Spleen (tissue), 11 donors: ENCODE data around the gene MCRS1. TPM values are rescaled to one million over a fixed set of nuclear protein-coding genes. Genes with fewer than 3 reads are reported as not detected.

Experiments
- DNase-seq: peaks from one replicate; pipeline ENCODE4 v3.0.0-alpha.2; 2020
- H3K27ac ChIP-seq, 8 donors: fragments of 200-600 bp; sonication (generic) in 7 of 8; 1 replicate in 4 of 8; 2 replicates in 4 of 8; pipeline versions ENCODE4 v1.5.0 to v1.8.0; 2016 to 2021; ENCODE audit warnings: inconsistent platforms in 4 of 8, mild to moderate bottlenecking in 4 of 8, moderate library complexity in 1 of 8
- H3K27me3 ChIP-seq, 7 donors: fragments of 200-600 bp; sonication (generic) in 6 of 7; replicated peaks in 1 of 7; 1 replicate in 4 of 7; 2 replicates in 3 of 7; pipeline versions ENCODE4 v1.5.0 to v1.8.0; 2016 to 2021; ENCODE audit warnings: inconsistent platforms in 3 of 7, mild to moderate bottlenecking in 1 of 7
- H3K36me3 ChIP-seq, 6 donors: fragments of 200-600 bp; sonication (generic) in 5 of 6; 1 replicate in 4 of 6; 2 replicates in 2 of 6; pipeline versions ENCODE4 v1.5.0 to v1.8.0; 2016 to 2021; ENCODE audit warnings: inconsistent platforms in 2 of 6
- H3K4me1 ChIP-seq, 6 donors: fragments of 200-600 bp; sonication (generic) in 5 of 6; 1 replicate in 3 of 6; 2 replicates in 3 of 6; pipeline versions ENCODE4 v1.5.0 to v1.8.0; 2016 to 2021; ENCODE audit warnings: inconsistent platforms in 3 of 6
- H3K4me3 ChIP-seq, 8 donors: fragments of 200-600 bp; sonication (generic) in 7 of 8; 1 replicate in 4 of 8; 2 replicates in 4 of 8; pipeline versions ENCODE4 v1.5.0 to v1.8.0; 2016 to 2021; ENCODE audit warnings: inconsistent platforms in 4 of 8, mild to moderate bottlenecking in 4 of 8, moderate library complexity in 2 of 8
- H3K9me3 ChIP-seq, 8 donors: fragments of 200-600 bp; sonication (generic) in 7 of 8; 1 replicate in 4 of 8; 2 replicates in 4 of 8; pipeline versions ENCODE4 v1.5.0 to v1.8.0; 2016 to 2021; ENCODE audit warnings: inconsistent platforms in 4 of 8
- POLR2A ChIP-seq, 3 donors: fragments of 450-650 bp; IDR thresholded peaks; one replicate each; pipeline ENCODE4 v1.5.1; 2017; ENCODE audit warnings: antibody characterized with exemption in 3 of 3, mild to moderate bottlenecking in 1 of 3
- POLR2AphosphoS5 ChIP-seq, 3 donors: sonication (generic); formaldehyde crosslinking; IDR thresholded peaks; one replicate each; pipeline ENCODE4 v1.5.1; 2017; ENCODE audit warnings: antibody characterized with exemption in 3 of 3
- WGBS, 5 donors: extraction: QIAGEN DNeasy Blood & Tissue Kit in 3 of 5; methylation state at CpG; one replicate each; pipeline versions ENCODE4 v1.1.5 to v1.1.7; 2013 to 2018; 5-methylcytosine and 5-hydroxymethylcytosine counted together
- intact Hi-C: fragments of 100-400 bp; cut with DNase I; formaldehyde crosslinking; loops from one replicate; pipeline ENCODE4 v1.15.0; 2023; ENCODE audit warnings: low total_unique reads
- polyA plus RNA-seq, 3 donors: library from polyadenylated mRNA; stranded (reverse); fragments of 200-250 nt; gene quantifications; one replicate each; pipeline ENCODE4 v1.2.1, GENCODE V29; 2013
- total RNA-seq, 7 donors: library from RNA; depleted of rRNA in 3 of 7; stranded (reverse); fragments of >200 nt in 3 of 7; fragmentation: NEBNext Ultra II Directional in 4 of 7; extraction: Animal tissue kit (Norgen Biotek cat#: 25700) in 4 of 7; gene quantifications; one replicate each; pipeline versions ENCODE4 v1.1.0 to v1.2.1, GENCODE V29; 2016 to 2021
- TF ChIP-seq, protein P1 (sequence below), 11 experiments: fragments of 200-600 bp in 7 of 11; fragments of 450-650 bp in 4 of 11; sonication (generic) in 4 of 11; IDR thresholded peaks in 8 of 11; conservative IDR thresholded peaks in 3 of 11; 1 replicate in 7 of 11; 2 replicates in 4 of 11; pipeline versions ENCODE4 v1.4.0 to v1.8.0; 2016 to 2021; ENCODE audit warnings: antibody characterized with exemption in 11 of 11, inconsistent platforms in 4 of 11, mild to moderate bottlenecking in 1 of 11
- donor health status: healthy with polysubstance abuse.
- donor health status: DM: no; HTN: no; CAD: no; lungs with moderate emphysema.
- donor health status: DM: no; HTN: no; CAD: no.
- donor health status: Bipolar disorder and iron deficiency.
- donor health status: healthy.
- donor health status: DM: no; HTN: no; CAD: no.
- donor health status: DM: yes; HTN: yes; CAD: no.

The MCRS1 gene
- total and polyA plus RNA-seq, 10 donors: 44.1 to 64.7 (median 54.3) TPM

- WGBS, 5 donors: 61 to 87% (median 77%) methylated on average over 4 of the region's 4 CpGs
- no peak overlapping the region for H3K4me3 ChIP-seq
- intact Hi-C loops: no loop called here
- no peak for DNase-seq
- no peaks in the 10 kb centered on the region for H3K9me3 ChIP-seq
- no peaks in the 10 kb centered on the region for H3K27me3 ChIP-seq
- peaks cover 0 to 42% (median 0%) of the 10 kb centered on the region in 6 donors for H3K36me3 ChIP-seq
- peaks cover 0 to 32% (median 12%) of the 10 kb centered on the region in 6 donors for H3K4me1 ChIP-seq
- TF ChIP-seq POLR2AphosphoS5 (IDR thresholded peaks at IDR 0.05): peak in 1 of 3 donors; percentile 37
- TF ChIP-seq, protein P1, sequence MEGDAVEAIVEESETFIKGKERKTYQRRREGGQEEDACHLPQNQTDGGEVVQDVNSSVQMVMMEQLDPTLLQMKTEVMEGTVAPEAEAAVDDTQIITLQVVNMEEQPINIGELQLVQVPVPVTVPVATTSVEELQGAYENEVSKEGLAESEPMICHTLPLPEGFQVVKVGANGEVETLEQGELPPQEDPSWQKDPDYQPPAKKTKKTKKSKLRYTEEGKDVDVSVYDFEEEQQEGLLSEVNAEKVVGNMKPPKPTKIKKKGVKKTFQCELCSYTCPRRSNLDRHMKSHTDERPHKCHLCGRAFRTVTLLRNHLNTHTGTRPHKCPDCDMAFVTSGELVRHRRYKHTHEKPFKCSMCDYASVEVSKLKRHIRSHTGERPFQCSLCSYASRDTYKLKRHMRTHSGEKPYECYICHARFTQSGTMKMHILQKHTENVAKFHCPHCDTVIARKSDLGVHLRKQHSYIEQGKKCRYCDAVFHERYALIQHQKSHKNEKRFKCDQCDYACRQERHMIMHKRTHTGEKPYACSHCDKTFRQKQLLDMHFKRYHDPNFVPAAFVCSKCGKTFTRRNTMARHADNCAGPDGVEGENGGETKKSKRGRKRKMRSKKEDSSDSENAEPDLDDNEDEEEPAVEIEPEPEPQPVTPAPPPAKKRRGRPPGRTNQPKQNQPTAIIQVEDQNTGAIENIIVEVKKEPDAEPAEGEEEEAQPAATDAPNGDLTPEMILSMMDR (IDR thresholded peaks at IDR 0.05 in 8 of 11, conservative IDR thresholded peaks at IDR 0.05 in 3 of 11): no peak
- H3K27ac ChIP-seq: peak overlapping the region in 3 of 8 donors; percentile 9 to 54 (median 33)
These were observed 14.9 kb upstream of the MCRS1 start for GRCh38 chr12:49582850-49583249.

DNA sequence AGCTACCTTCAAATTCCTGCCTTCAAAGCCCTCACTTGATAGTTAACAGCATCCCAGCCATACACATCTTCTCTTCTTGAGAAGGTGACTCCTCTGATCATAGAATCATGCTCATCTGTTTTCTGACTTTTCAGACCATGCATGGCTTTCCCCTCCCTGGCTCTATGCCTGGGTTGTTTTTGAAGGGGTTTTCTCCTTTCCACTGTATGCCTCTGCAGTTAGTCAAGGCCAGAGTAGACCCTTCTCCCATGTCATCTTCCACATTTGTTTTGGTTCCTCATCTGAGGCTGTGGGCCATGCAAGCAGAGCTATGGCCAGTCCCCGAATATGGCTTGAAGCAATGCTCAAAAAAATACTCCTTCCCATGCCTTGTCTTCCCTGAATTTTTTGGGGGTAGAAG is 14.3 kb upstream of the MCRS1 start:
- WGBS, 5 donors: 67 to 84% (median 75%) methylated on average over 1 of the region's 1 CpG

DNA sequence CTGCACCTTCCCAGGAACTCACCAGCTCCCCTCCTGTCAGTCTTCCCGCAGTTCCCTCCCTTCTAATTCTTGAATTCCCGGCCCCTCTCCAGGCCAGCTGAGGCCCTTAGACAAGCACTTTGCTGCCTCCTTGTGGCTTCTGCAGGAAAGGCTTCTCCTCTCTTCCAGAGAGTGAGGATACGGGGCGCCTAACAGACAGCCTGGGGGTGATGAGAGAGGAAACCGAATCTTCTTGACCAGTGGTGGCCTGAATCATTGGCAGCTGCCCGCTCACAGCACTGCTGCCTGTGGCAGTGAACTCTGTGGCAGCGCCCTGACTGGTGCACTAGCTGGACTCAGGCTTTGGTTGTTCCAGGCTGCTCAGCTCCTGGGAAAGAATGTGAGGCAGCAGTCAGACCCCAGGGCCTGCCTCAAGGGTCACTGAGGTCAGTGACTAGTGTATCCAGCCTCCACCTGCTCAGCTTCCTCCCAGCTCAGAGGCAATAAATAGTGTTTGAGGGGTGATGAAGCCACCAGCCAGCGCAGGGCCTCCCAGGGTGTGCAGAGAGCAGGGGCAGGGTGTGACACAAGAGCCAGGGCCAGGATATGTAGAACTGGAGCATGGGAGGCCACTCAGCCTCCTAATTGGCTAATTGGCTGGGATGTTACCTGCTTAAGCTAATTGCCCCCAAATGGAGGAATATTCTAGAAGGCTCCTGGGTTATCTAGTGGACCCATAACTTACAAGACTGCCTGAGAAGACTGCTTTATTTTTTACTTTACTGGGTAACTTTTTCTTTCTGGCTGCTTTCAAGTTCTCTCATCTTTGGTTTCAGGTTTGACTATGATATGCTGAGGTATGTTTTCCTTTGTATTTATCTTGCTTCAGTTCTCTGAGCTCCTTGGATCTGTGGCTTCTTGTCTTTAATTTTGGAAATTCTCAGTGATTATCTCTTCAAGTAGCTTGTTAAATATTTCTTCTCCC is 12.9 kb upstream of the MCRS1 start:
- 34 to 55% (median 46%) methylated on average over 8 of the region's 8 CpGs for WGBS, 5 donors
- intact Hi-C loops: no loop called here
- Histone ChIP-seq H3K4me1 (peaks cover 0 to 32% (median 11%) of the 10 kb centered on the region in 6 donors), H3K36me3 (peaks cover 0 to 33% (median 0%) of the 10 kb centered on the region in 6 donors), H3K4me3 (no peak overlapping the region), H3K9me3 (no peaks in the 10 kb centered on the region), H3K27ac (no peak overlapping the region), H3K27me3 (no peaks in the 10 kb centered on the region)
- no peak for DNase-seq
- TF ChIP-seq POLR2A (IDR thresholded peaks at IDR 0.05) (no peak), POLR2AphosphoS5 (IDR thresholded peaks at IDR 0.05) (no peak)
- TF ChIP-seq, protein P1 (IDR thresholded peaks at IDR 0.05 in 8 of 11, conservative IDR thresholded peaks at IDR 0.05 in 3 of 11): peak; percentile 23 to 83 (median 65)

More for the DNA sequence above, 14.3 kb upstream of the MCRS1 start:
- intact Hi-C loops: no loop called here
- Histone ChIP-seq H3K27me3 (no peaks in the 10 kb centered on the region), H3K27ac (no peak overlapping the region), H3K9me3 (no peaks in the 10 kb centered on the region), H3K4me1 (peaks cover 0 to 32% (median 12%) of the 10 kb centered on the region in 6 donors), H3K36me3 (peaks cover 0 to 42% (median 0%) of the 10 kb centered on the region in 6 donors), H3K4me3 (no peak overlapping the region)
- TF ChIP-seq POLR2A (IDR thresholded peaks at IDR 0.05): no peak
- TF ChIP-seq POLR2AphosphoS5 (IDR thresholded peaks at IDR 0.05): no peak
- no peak for DNase-seq

- TF ChIP-seq, protein P1 (IDR thresholded peaks at IDR 0.05 in 8 of 11, conservative IDR thresholded peaks at IDR 0.05 in 3 of 11): no peak
- TF ChIP-seq POLR2AphosphoS5 (IDR thresholded peaks at IDR 0.05) (no peak), POLR2A (IDR thresholded peaks at IDR 0.05) (no peak)
- peak; percentile 27 for DNase-seq
- Histone ChIP-seq H3K4me1 (peaks cover 0 to 24% (median 9%) of the 10 kb centered on the region in 6 donors), H3K27me3 (no peaks in the 10 kb centered on the region), H3K27ac (no peak overlapping the region), H3K36me3 (peaks cover 0 to 31% (median 11%) of the 10 kb centered on the region in 6 donors), H3K9me3 (no peaks in the 10 kb centered on the region), H3K4me3 (no peak overlapping the region)
- 81 to 94% (median 84%) methylated on average over 13 of the region's 13 CpGs for WGBS, 5 donors
- intact Hi-C loops: no loop called here
These were observed 10.7 kb upstream of the MCRS1 start for GRCh38 chr12:49578471-49579112.
